HCT116 (cell line): ENCODE results near the gene HLA-DRB1. TPM values are rescaled to one million over a fixed set of nuclear protein-coding genes. Genes with fewer than 3 reads are reported as not detected.

Source experiments
- ATAC-seq: fragments of 200-7000 bp; cut with Tn5 transposase; 2 replicates; pipeline ENCODE4 v1.9.1; 2020; ENCODE audit warnings: mild to moderate bottlenecking, moderate library complexity
- BruUV-seq: library from RNA; stranded (reverse); fragments of 400-500 nt; replicated peaks from 2 replicates; lab custom pipeline; 2021; lab: Mats Ljungman, UMichigan
- CTCF ChIA-PET: fragments of 300-600 bp; sonication (Branson Sonifier 250); formaldehyde crosslinking; loops from one replicate; lab custom pipeline; 2021; ENCODE audit warnings: antibody characterized with exemption; lab: Charles Lee
- POLR2A ChIA-PET: fragments of 300-600, 350-600 bp; sonication (Branson Sonifier 250); formaldehyde crosslinking; loops from one replicate; lab custom pipeline; 2021; ENCODE audit warnings: antibody characterized with exemption; lab: Charles Lee
- RAD21 ChIA-PET, 2 experiments: fragments of 300-600 bp; sonication (Branson Sonifier 250); formaldehyde crosslinking; loops; one replicate each; lab custom pipeline; 2023; ENCODE audit warnings: low total read pairs in 2 of 2; ENCODE audit not compliant: uncharacterized antibody in 2 of 2, unreplicated experiment in 2 of 2, low non-redundant PET in 1 of 2; lab: Charles Lee
- DNase-seq: peaks from one replicate; pipeline ENCODE4 v3.0.0-alpha.2; 2010; ENCODE audit warnings: low read depth, low spot score
- H2AFZ ChIP-seq: fragments of 200-600 bp; shearing (Covaris generic), sonication (generic); 2 replicates; pipeline ENCODE4 v1.6.1; 2017; ENCODE audit warnings: low read depth, mixed run types, mixed read lengths, antibody characterized with exemption, low read length; ENCODE audit not compliant: poor library complexity, severe bottlenecking
- H3K27ac ChIP-seq: 2 replicates; pipeline ENCODE4 v1.5.1; 2012; ENCODE audit warnings: low read depth, low read length
- H3K27me3 ChIP-seq: fragments of 200-600 bp; sonication (generic); 2 replicates; pipeline ENCODE4 v1.6.1; 2016; ENCODE audit warnings: mixed run types, low read length, mixed read lengths; ENCODE audit not compliant: insufficient read depth
- H3K36me3 ChIP-seq, 2 experiments: fragments of 200-500 bp in 1 of 2; fragments of 200-600 bp in 1 of 2; sonication (Bioruptor generic) in 1 of 2; sonication (generic) in 1 of 2; 2 replicates each; pipeline versions ENCODE4 v1.5.1 to v1.6.1; 2014 to 2016; ENCODE audit warnings: low read length in 2 of 2, inconsistent platforms in 1 of 2, mixed read lengths in 1 of 2, mixed run types in 1 of 2; ENCODE audit not compliant: insufficient read depth in 2 of 2, control insufficient read depth in 1 of 2
- H3K4me1 ChIP-seq, 2 experiments: fragments of 200-600 bp in 1 of 2; sonication (generic) in 1 of 2; 2 replicates each; pipeline versions ENCODE4 v1.5.1 to v1.6.1; 2012 to 2017; ENCODE audit warnings: low read length in 2 of 2, inconsistent platforms in 1 of 2, mild to moderate bottlenecking in 1 of 2, mixed read lengths in 1 of 2, mixed run types in 1 of 2, moderate library complexity in 1 of 2; ENCODE audit not compliant: insufficient read depth in 2 of 2, control insufficient read depth in 1 of 2
- H3K4me2 ChIP-seq: fragments of 200-600 bp; sonication (generic); 2 replicates; pipeline ENCODE4 v1.6.1; 2017; ENCODE audit warnings: mixed run types, low read length, mixed read lengths
- H3K4me3 ChIP-seq, 2 experiments: fragments of 200-600 bp in 1 of 2; sonication (generic) in 1 of 2; replicated peaks in 1 of 2; 2 replicates each; pipeline ENCODE4 v1.5.1; 2011 to 2016; ENCODE audit warnings: low read length in 2 of 2, control low read depth in 1 of 2, low read depth in 1 of 2, mild to moderate bottlenecking in 1 of 2, mixed read lengths in 1 of 2, mixed run types in 1 of 2
- H3K79me2 ChIP-seq: fragments of 200-600 bp; sonication (generic); 2 replicates; pipeline ENCODE4 v1.6.1; 2017; ENCODE audit warnings: mild to moderate bottlenecking, mixed run types, low read length, moderate library complexity, mixed read lengths; ENCODE audit not compliant: insufficient read depth
- H3K9ac ChIP-seq: fragments of 200-600 bp; sonication (generic); 2 replicates; pipeline ENCODE4 v1.6.1; 2016; ENCODE audit warnings: low read length, mixed read lengths
- H3K9me2 ChIP-seq: fragments of 200-600 bp; sonication (generic), shearing (Covaris generic); 2 replicates; pipeline ENCODE4 v1.6.1; 2017; ENCODE audit warnings: mixed run types, mild to moderate bottlenecking, moderate library complexity; ENCODE audit not compliant: insufficient read depth
- H3K9me3 ChIP-seq, 2 experiments: fragments of 200-500 bp in 1 of 2; fragments of 200-600 bp in 1 of 2; sonication (Bioruptor generic) in 1 of 2; sonication (generic) in 1 of 2; 2 replicates each; pipeline ENCODE4 v1.6.1; 2014 to 2017; ENCODE audit warnings: low read length in 2 of 2, mixed read lengths in 2 of 2, inconsistent platforms in 1 of 2, low read depth in 1 of 2, mild to moderate bottlenecking in 1 of 2, mixed run types in 1 of 2, moderate library complexity in 1 of 2; ENCODE audit not compliant: control insufficient read depth in 1 of 2, insufficient read depth in 1 of 2
- H4K20me1 ChIP-seq: fragments of 200-600 bp; sonication (generic), shearing (Covaris generic); 2 replicates; pipeline ENCODE4 v1.6.1; 2017; ENCODE audit warnings: mixed run types, mild to moderate bottlenecking, moderate library complexity; ENCODE audit not compliant: insufficient read depth
- CBX3 ChIP-seq: IDR thresholded peaks from 2 replicates; pipeline ENCODE4 v1.6.1; 2012; ENCODE audit warnings: low read depth
- CEBPB ChIP-seq: IDR thresholded peaks from 2 replicates; pipeline ENCODE4 v1.6.1; 2012; ENCODE audit warnings: low read depth
- ELF1 ChIP-seq: IDR thresholded peaks from 2 replicates; pipeline ENCODE4 v1.6.1; 2012; ENCODE audit warnings: low read depth, borderline replicate concordance
- EZH2 ChIP-seq: fragments of 200-600 bp; sonication (generic); IDR thresholded peaks from 2 replicates; pipeline ENCODE4 v1.6.1; 2017; ENCODE audit warnings: antibody characterized with exemption, mixed run types
- EZH2phosphoT487 ChIP-seq: fragments of 200-600 bp; IDR thresholded peaks from 2 replicates; pipeline ENCODE4 v1.6.1; 2018; ENCODE audit warnings: antibody characterized with exemption, borderline replicate concordance
- POLR2A ChIP-seq: IDR thresholded peaks from 2 replicates; pipeline ENCODE4 v1.7.0; 2011; ENCODE audit warnings: borderline replicate concordance; ENCODE audit not compliant: insufficient read depth, insufficient read length; ENCODE audit errors: extremely low read depth
- SIN3A ChIP-seq: IDR thresholded peaks from 2 replicates; pipeline ENCODE4 v1.6.1; 2012; ENCODE audit warnings: low read depth
- SP1 ChIP-seq: IDR thresholded peaks from 2 replicates; pipeline ENCODE4 v1.6.1; 2012; ENCODE audit warnings: low read depth
- SRF ChIP-seq: IDR thresholded peaks from 2 replicates; pipeline ENCODE4 v1.6.1; 2012; ENCODE audit warnings: low read depth
- YY1 ChIP-seq: IDR thresholded peaks from 2 replicates; pipeline ENCODE4 v1.6.1; 2011; ENCODE audit warnings: low read length, low read depth, moderate library complexity, mild to moderate bottlenecking; ENCODE audit not compliant: insufficient replicate concordance; ENCODE audit errors: extremely low read depth
- ZNF274 ChIP-seq: fragments of 200-500 bp; sonication (Bioruptor generic); IDR thresholded peaks from 2 replicates; pipeline ENCODE4 v1.6.1; 2014; ENCODE audit warnings: mild to moderate bottlenecking, low read depth, low read length, inconsistent platforms
- intact Hi-C: fragments of 100-400 bp; cut with micrococcal nuclease; formaldehyde crosslinking; loops from 2 replicates; pipeline ENCODE4 v1.10.0; 2022
- total RNA-seq: library from RNA; stranded (reverse); gene quantifications from one replicate; pipeline ENCODE4 v1.2.1, GENCODE V29; 2021; ENCODE audit not compliant: unreplicated experiment
- TF ChIP-seq, protein P1 (sequence below): IDR thresholded peaks from 2 replicates; pipeline ENCODE4 v1.6.1; 2012; ENCODE audit warnings: low read depth
- TF ChIP-seq, protein P2 (sequence below): IDR thresholded peaks from 2 replicates; pipeline ENCODE4 v1.6.1; 2012
- TF ChIP-seq, protein P3 (sequence below): IDR thresholded peaks from 2 replicates; pipeline ENCODE4 v1.6.1; 2011; ENCODE audit warnings: mild to moderate bottlenecking, low read length, moderate library complexity; ENCODE audit not compliant: insufficient replicate concordance; ENCODE audit errors: extremely low read depth

HLA-DRB1 gene
- total RNA-seq, 1 experiment from 2014 or later: 2.7 TPM

DNA sequence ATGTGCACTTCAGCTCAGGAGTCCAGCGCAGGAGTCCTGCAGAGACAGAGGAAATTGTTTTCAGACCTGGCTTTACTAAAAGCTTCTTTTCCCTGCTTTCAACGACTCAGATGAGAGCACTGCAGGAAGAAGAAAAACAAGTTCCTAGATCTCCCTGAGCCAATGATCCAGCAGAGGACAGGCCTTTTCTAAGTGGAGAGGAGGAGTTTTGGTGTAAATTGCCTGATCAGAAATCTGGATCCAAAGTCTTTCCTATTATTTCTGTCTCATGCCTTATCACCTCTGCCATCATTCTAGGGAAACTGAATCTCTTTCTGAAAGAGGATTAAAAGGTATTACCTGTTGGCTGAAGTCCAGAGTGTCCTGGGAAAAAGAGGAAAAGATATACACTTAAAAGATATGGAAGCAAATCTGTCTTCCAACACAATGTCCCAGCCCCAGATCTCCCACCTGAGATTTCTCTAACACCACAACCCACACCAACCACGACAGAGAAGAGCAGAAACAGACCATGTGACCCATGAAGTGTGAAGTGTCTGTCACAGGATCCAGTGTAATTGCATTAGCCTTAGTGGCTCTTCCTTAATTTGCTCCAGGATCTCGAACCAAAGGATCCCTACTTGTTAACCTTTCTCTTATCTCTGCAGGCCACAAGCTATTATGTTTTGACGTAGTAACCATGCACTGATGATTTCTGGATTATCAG, 36.5 kb downstream of the HLA-DRB1 start (continued):
- TF ChIP-seq, protein P1, sequence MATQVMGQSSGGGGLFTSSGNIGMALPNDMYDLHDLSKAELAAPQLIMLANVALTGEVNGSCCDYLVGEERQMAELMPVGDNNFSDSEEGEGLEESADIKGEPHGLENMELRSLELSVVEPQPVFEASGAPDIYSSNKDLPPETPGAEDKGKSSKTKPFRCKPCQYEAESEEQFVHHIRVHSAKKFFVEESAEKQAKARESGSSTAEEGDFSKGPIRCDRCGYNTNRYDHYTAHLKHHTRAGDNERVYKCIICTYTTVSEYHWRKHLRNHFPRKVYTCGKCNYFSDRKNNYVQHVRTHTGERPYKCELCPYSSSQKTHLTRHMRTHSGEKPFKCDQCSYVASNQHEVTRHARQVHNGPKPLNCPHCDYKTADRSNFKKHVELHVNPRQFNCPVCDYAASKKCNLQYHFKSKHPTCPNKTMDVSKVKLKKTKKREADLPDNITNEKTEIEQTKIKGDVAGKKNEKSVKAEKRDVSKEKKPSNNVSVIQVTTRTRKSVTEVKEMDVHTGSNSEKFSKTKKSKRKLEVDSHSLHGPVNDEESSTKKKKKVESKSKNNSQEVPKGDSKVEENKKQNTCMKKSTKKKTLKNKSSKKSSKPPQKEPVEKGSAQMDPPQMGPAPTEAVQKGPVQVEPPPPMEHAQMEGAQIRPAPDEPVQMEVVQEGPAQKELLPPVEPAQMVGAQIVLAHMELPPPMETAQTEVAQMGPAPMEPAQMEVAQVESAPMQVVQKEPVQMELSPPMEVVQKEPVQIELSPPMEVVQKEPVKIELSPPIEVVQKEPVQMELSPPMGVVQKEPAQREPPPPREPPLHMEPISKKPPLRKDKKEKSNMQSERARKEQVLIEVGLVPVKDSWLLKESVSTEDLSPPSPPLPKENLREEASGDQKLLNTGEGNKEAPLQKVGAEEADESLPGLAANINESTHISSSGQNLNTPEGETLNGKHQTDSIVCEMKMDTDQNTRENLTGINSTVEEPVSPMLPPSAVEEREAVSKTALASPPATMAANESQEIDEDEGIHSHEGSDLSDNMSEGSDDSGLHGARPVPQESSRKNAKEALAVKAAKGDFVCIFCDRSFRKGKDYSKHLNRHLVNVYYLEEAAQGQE: no peak
- TF ChIP-seq EZH2phosphoT487 (no peak), SP1 (no peak), SRF (no peak), CBX3 (no peak)
- TF ChIP-seq, protein P2, sequence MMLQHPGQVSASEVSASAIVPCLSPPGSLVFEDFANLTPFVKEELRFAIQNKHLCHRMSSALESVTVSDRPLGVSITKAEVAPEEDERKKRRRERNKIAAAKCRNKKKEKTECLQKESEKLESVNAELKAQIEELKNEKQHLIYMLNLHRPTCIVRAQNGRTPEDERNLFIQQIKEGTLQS: no peak

DNA sequence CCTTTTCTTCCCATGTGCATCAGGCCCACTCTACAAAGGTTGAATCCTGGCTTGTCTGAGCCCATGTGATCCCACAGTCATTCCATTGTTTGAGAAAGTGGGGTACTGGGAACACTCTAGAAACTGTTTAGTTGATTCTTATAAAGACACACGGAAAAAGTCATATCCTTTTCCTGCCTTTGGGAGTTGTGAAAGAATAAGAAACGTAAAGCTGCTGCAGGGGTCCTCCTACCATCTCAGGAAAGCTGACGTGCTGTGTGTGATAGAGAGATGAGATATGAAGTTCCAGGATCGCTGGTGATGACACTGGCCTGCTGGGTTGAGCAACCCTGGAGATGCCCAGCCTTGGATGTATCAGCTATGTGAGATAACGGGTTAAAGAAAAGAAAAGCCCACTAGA, 38.2 kb downstream of the HLA-DRB1 start:
- Histone ChIP-seq H3K9me2 (no peaks in the 10 kb centered on the region), H3K79me2 (no peaks in the 10 kb centered on the region), H3K27ac (no peak overlapping the region), H3K36me3 (no peaks in the 10 kb centered on the region), H3K4me2 (no peak overlapping the region), H3K4me1 (no peaks in the 10 kb centered on the region), H4K20me1 (no peaks in the 10 kb centered on the region), H3K4me3 (no peak overlapping the region), H3K27me3 (no peaks in the 10 kb centered on the region), H3K9ac (no peak overlapping the region), H3K9me3 (no peaks in the 10 kb centered on the region), H2AFZ (no peak overlapping the region)
- ATAC-seq: no peak
- no TSS peak for BruUV-seq
- no peak for DNase-seq
- RAD21 ChIA-PET: no interaction called here
- CTCF ChIA-PET: no interaction called here
- intact Hi-C loops: no loop called here
- POLR2A ChIA-PET: no interaction called here
- no peak for TF ChIP-seq CBX3
- TF ChIP-seq, protein P3, sequence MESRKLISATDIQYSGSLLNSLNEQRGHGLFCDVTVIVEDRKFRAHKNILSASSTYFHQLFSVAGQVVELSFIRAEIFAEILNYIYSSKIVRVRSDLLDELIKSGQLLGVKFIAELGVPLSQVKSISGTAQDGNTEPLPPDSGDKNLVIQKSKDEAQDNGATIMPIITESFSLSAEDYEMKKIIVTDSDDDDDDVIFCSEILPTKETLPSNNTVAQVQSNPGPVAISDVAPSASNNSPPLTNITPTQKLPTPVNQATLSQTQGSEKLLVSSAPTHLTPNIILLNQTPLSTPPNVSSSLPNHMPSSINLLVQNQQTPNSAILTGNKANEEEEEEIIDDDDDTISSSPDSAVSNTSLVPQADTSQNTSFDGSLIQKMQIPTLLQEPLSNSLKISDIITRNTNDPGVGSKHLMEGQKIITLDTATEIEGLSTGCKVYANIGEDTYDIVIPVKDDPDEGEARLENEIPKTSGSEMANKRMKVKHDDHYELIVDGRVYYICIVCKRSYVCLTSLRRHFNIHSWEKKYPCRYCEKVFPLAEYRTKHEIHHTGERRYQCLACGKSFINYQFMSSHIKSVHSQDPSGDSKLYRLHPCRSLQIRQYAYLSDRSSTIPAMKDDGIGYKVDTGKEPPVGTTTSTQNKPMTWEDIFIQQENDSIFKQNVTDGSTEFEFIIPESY: no peak
- no peak for TF ChIP-seq CEBPB
- TF ChIP-seq, protein P2: no peak
- TF ChIP-seq SIN3A: no peak
- TF ChIP-seq EZH2: no peak
- TF ChIP-seq SRF: no peak
- TF ChIP-seq ZNF274: no peak
- TF ChIP-seq ELF1: no peak
- TF ChIP-seq, protein P1: no peak
- TF ChIP-seq YY1: no peak
- no peak for TF ChIP-seq POLR2A
